K562 (cell line): Measurements from ENCODE around the gene KCTD11. TPM values are rescaled to one million over a fixed set of nuclear protein-coding genes. Genes with fewer than 3 reads are reported as not detected.

Source experiments
- C11orf30 ChIP-seq: fragments of 450-650 bp; IDR thresholded peaks from 2 replicates; pipeline ENCODE4 v1.6.1; 2016; ENCODE audit warnings: low read depth, mild to moderate bottlenecking
- DIDO1 ChIP-seq: fragments of 450-650 bp; IDR thresholded peaks from 2 replicates; pipeline ENCODE4 v1.6.1; 2016; ENCODE audit warnings: low read depth, missing biosample characterization, missing genetic modification characterization
- ELF1 ChIP-seq: fragments of 200-800 bp; sonication (Bioruptor generic); IDR thresholded peaks from 2 replicates; pipeline ENCODE4 v1.6.1; 2016; ENCODE audit warnings: missing genetic modification characterization, missing compliant biosample characterization
- FOSL1 ChIP-seq: fragments of 200-800 bp; sonication (Bioruptor generic); conservative IDR thresholded peaks from 2 replicates; pipeline ENCODE4 v1.6.1; 2016; ENCODE audit warnings: missing genetic modification characterization, missing compliant biosample characterization
- GABPB1 ChIP-seq: sonication (generic); formaldehyde crosslinking; IDR thresholded peaks from 2 replicates; pipeline ENCODE4 v1.8.0; 2022; ENCODE audit warnings: mild to moderate bottlenecking, missing genetic modification reagents
- GATAD2B ChIP-seq: fragments of 450-650 bp; IDR thresholded peaks from 2 replicates; pipeline ENCODE4 v1.6.1; 2017; ENCODE audit warnings: mild to moderate bottlenecking, borderline replicate concordance
- KAT7 ChIP-seq: sonication (generic); formaldehyde crosslinking; IDR thresholded peaks from 2 replicates; pipeline ENCODE4 v1.8.0; 2022; ENCODE audit warnings: missing genetic modification reagents, mild to moderate bottlenecking, borderline replicate concordance
- KLF1 ChIP-seq: fragments of 450-650 bp; IDR thresholded peaks from 2 replicates; pipeline ENCODE4 v1.6.1; 2016; ENCODE audit warnings: missing genetic modification characterization, missing compliant biosample characterization
- MAX ChIP-seq: sonication (generic); formaldehyde crosslinking; IDR thresholded peaks from 2 replicates; pipeline ENCODE4 v1.9.0; 2022; ENCODE audit warnings: mild to moderate bottlenecking, missing genetic modification reagents
- MIER1 ChIP-seq: fragments of 450-650 bp; IDR thresholded peaks from 2 replicates; pipeline ENCODE4 v1.6.1; 2016; ENCODE audit warnings: antibody characterized with exemption, mild to moderate bottlenecking, low read depth
- NKRF ChIP-seq: fragments of 450-650 bp; IDR thresholded peaks from 2 replicates; pipeline ENCODE4 v1.6.1; 2016; ENCODE audit warnings: borderline replicate concordance
- PHF8 ChIP-seq: fragments of 200-600 bp; sonication (generic); IDR thresholded peaks from 2 replicates; pipeline ENCODE4 v1.6.1; 2012; ENCODE audit warnings: mixed run types, mild to moderate bottlenecking, inconsistent platforms, low read length, moderate library complexity, borderline replicate concordance
- PKNOX1 ChIP-seq: fragments of 450-650 bp; IDR thresholded peaks from 2 replicates; pipeline ENCODE4 v1.6.1; 2016
- POLR2AphosphoS5 ChIP-seq: IDR thresholded peaks from 2 replicates; pipeline ENCODE4 v1.6.1; 2011; ENCODE audit warnings: mild to moderate bottlenecking, low read depth, low read length, moderate library complexity; ENCODE audit not compliant: control insufficient read depth, insufficient read depth
- POLR2G ChIP-seq: fragments of 200-400 bp; formaldehyde crosslinking; IDR thresholded peaks from 2 replicates; pipeline ENCODE4 v1.6.1; 2017; ENCODE audit warnings: low read depth, mild to moderate bottlenecking, antibody characterized with exemption, low read length, moderate library complexity
- SMAD2 ChIP-seq: fragments of 150-350 bp; IDR thresholded peaks from 2 replicates; pipeline ENCODE4 v1.6.1; 2014; ENCODE audit warnings: low read depth, mild to moderate bottlenecking, low read length
- UBTF ChIP-seq, 2 experiments: IDR thresholded peaks; 2 replicates each; pipeline ENCODE4 v1.6.1; 2012; ENCODE audit warnings: improper control_type of control experiment in 2 of 2, low read depth in 2 of 2, low read length in 2 of 2, borderline replicate concordance in 1 of 2
- XRCC3 ChIP-seq: fragments of 450-650 bp; IDR thresholded peaks from 2 replicates; pipeline ENCODE4 v1.6.1; 2017; ENCODE audit warnings: mild to moderate bottlenecking, moderate library complexity
- ZBTB12 ChIP-seq: fragments of 250-450 bp; sonication (Bioruptor Pico); IDR thresholded peaks from 2 replicates; pipeline ENCODE4 v1.4.0; 2020
- ZNF232 ChIP-seq: sonication (generic); formaldehyde crosslinking; IDR thresholded peaks from 2 replicates; pipeline ENCODE4 v1.8.0; 2022; ENCODE audit warnings: mild to moderate bottlenecking, missing genetic modification reagents
- polyA plus RNA-seq, 8 experiments: library from polyadenylated mRNA; depleted of rRNA in 4 of 8; stranded (reverse) in 5 of 8; unstranded in 3 of 8; fragments of >200 nt; fragmentation: Nextera tagmentation in 2 of 8; fragmentation: Illumina TruSeq in 1 of 8; extraction: Ambion mirVana in 2 of 8; extraction: Trizol in 1 of 8; gene quantifications; 2 replicates each; pipeline versions ENCODE4 v1.2.1 to v1.2.3, GENCODE V29; 2011 to 2014; ENCODE audit warnings: inconsistent platforms in 1 of 8, missing spikeins in 1 of 8
- total RNA-seq, 7 experiments: library from RNA; depleted of rRNA in 6 of 7; stranded (reverse); fragments of >200 nt in 6 of 7; fragmentation: Illumina TruSeq in 2 of 7; extraction: Trizol in 2 of 7; gene quantifications; 2 replicates each; pipeline versions ENCODE4 v1.2.1 to v1.2.3, GENCODE V29; 2011 to 2021; ENCODE audit warnings: low replicate concordance in 1 of 7

KCTD11 gene
- total and polyA plus RNA-seq, 9 of the 15 experiments (the other 6 are each of a cell fraction or from before 2014, with no cell fraction given) = 0.01 to 3.2 (median 2.5) TPM; not detected in 1

GRCh38 chr17:7314719-7315569, 37.0 kb upstream of the KCTD11 start, which contains the start of gene GPS2 (continued):
- TF ChIP-seq PHF8 (peak; percentile 62; the same call in 1 of the 2 replicates), ELF1 (peak; percentile 94), ZNF232 (CRISPR knock-in tag) (0 out of 2 replicates have a peak, but pooled peaks have one; percentile 24), GATAD2B (0 out of 2 replicates have a peak, but pooled peaks have one; percentile 65), KAT7 (peak; percentile 78; the same call in 1 of the 2 replicates), SMAD2 (no peak), POLR2G (peak; percentile 92), NKRF (peak; percentile 83), FOSL1 (tag) (no peak; the same call in 1 of the 2 replicates), POLR2AphosphoS5 (peak; percentile 38; the same call in 1 of the 2 replicates), MAX (CRISPR knock-in tag) (peak; percentile 42; the same call in 1 of the 2 replicates), PKNOX1 (peak; percentile 30; the same call in 1 of the 2 replicates), UBTF (IDR thresholded peaks at IDR 0.05; ENCODE audit: borderline replicate concordance in 1 of 2, low read depth in 2 of 2, low read length in 2 of 2) (0 out of 4 replicates have a peak, but pooled peaks of 1 of the 2 experiments have one; percentile 22), C11orf30 (peak; percentile 90), KLF1 (tag) (no peak), XRCC3 (no peak), DIDO1 (peak; percentile 46; the same call in 1 of the 2 replicates), GABPB1 (CRISPR knock-in tag) (peak; percentile 96), MIER1 (peak; percentile 86), ZBTB12 (peak; percentile 86)
